Suprapubic skin (tissue), 4 donors: Measurements from ENCODE around the gene TRAPPC2L. TPM values are rescaled to one million over a fixed set of nuclear protein-coding genes. Genes with fewer than 3 reads are reported as not detected.

Source experiments
- DNase-seq, 2 donors: peaks; one replicate each; pipeline ENCODE4 v3.0.0-alpha.2; 2019; ENCODE audit warnings: low spot score in 2 of 2
- H3K27ac ChIP-seq: fragments of 200-600 bp; sonication (generic); one replicate; pipeline ENCODE4 v1.5.1; 2019
- H3K27me3 ChIP-seq: fragments of 200-600 bp; sonication (generic); one replicate; pipeline ENCODE4 v1.5.1; 2019
- H3K36me3 ChIP-seq: fragments of 200-600 bp; sonication (generic); one replicate; pipeline ENCODE4 v1.5.1; 2019
- H3K4me1 ChIP-seq: fragments of 200-600 bp; sonication (generic); one replicate; pipeline ENCODE4 v1.5.1; 2019
- H3K4me3 ChIP-seq: fragments of 200-600 bp; sonication (generic); one replicate; pipeline ENCODE4 v1.5.1; 2019; ENCODE audit warnings: mild to moderate bottlenecking
- H3K9me3 ChIP-seq: fragments of 200-600 bp; sonication (generic); one replicate; pipeline ENCODE4 v1.5.1; 2019
- EP300 ChIP-seq: sonication (generic); formaldehyde crosslinking; IDR thresholded peaks from one replicate; pipeline ENCODE4 v1.6.1; 2017; ENCODE audit warnings: antibody characterized with exemption
- POLR2A ChIP-seq, 2 donors: fragments of 450-650 bp; IDR thresholded peaks; one replicate each; pipeline ENCODE4 v1.6.1; 2017; ENCODE audit warnings: antibody characterized with exemption in 2 of 2, mild to moderate bottlenecking in 2 of 2, moderate library complexity in 2 of 2
- POLR2AphosphoS5 ChIP-seq, 3 donors: sonication (generic); formaldehyde crosslinking; IDR thresholded peaks; one replicate each; pipeline ENCODE4 v1.6.1; 2017; ENCODE audit warnings: antibody characterized with exemption in 3 of 3
- WGBS: methylation state at CpG from one replicate; pipeline ENCODE4 v1.1.5; 2018; 5-methylcytosine and 5-hydroxymethylcytosine counted together
- total RNA-seq, 4 donors: library from RNA; depleted of rRNA; stranded (reverse); fragments of >200 nt; gene quantifications; one replicate each; pipeline ENCODE4 v1.1.0, GENCODE V29; 2016
- TF ChIP-seq, protein P1 (sequence below), 2 donors: fragments of 200-600 bp in 1 of 2; fragments of 450-650 bp in 1 of 2; sonication (generic) in 1 of 2; IDR thresholded peaks; one replicate each; pipeline ENCODE4 v1.5.1; 2016 to 2019; ENCODE audit warnings: antibody characterized with exemption in 2 of 2, mild to moderate bottlenecking in 1 of 2, moderate library complexity in 1 of 2

Gene TRAPPC2L
- total RNA-seq, 4 donors from 2014 or later, result 31.9 to 49.2 (median 36.3) TPM

GRCh38 chr16:88894681-88895300, 37.9 kb downstream of the TRAPPC2L start:
- Histone ChIP-seq H3K4me1 (no peaks in the 10 kb centered on the region), H3K4me3 (no peak overlapping the region), H3K27me3 (peaks cover 10% of the 10 kb centered on the region), H3K36me3 (peaks cover 8% of the 10 kb centered on the region), H3K27ac (no peak overlapping the region), H3K9me3 (no peaks in the 10 kb centered on the region)
- no peak for TF ChIP-seq EP300
- TF ChIP-seq, protein P1, sequence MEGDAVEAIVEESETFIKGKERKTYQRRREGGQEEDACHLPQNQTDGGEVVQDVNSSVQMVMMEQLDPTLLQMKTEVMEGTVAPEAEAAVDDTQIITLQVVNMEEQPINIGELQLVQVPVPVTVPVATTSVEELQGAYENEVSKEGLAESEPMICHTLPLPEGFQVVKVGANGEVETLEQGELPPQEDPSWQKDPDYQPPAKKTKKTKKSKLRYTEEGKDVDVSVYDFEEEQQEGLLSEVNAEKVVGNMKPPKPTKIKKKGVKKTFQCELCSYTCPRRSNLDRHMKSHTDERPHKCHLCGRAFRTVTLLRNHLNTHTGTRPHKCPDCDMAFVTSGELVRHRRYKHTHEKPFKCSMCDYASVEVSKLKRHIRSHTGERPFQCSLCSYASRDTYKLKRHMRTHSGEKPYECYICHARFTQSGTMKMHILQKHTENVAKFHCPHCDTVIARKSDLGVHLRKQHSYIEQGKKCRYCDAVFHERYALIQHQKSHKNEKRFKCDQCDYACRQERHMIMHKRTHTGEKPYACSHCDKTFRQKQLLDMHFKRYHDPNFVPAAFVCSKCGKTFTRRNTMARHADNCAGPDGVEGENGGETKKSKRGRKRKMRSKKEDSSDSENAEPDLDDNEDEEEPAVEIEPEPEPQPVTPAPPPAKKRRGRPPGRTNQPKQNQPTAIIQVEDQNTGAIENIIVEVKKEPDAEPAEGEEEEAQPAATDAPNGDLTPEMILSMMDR (IDR thresholded peaks at IDR 0.05), result no peak
- no peak for TF ChIP-seq POLR2A (IDR thresholded peaks at IDR 0.05)
- TF ChIP-seq POLR2AphosphoS5 (IDR thresholded peaks at IDR 0.05), result no peak
- 79% methylated on average over 10 of the region's 21 CpGs for WGBS
- DNase-seq, result no peak

GRCh38 chr16:88895335-88895734, 38.4 kb downstream of the TRAPPC2L start:
- no peaks in the 10 kb centered on the region for H3K9me3 ChIP-seq
- DNase-seq, result no peak
- peaks cover 8% of the 10 kb centered on the region for H3K36me3 ChIP-seq
- H3K27me3 ChIP-seq, result peaks cover 10% of the 10 kb centered on the region
- no peaks in the 10 kb centered on the region for H3K4me1 ChIP-seq
- 85% methylated on average over 9 of the region's 22 CpGs for WGBS
- no peak overlapping the region for H3K27ac ChIP-seq
- TF ChIP-seq EP300 (no peak), POLR2AphosphoS5 (IDR thresholded peaks at IDR 0.05) (no peak), POLR2A (IDR thresholded peaks at IDR 0.05) (no peak)
- TF ChIP-seq, protein P1 (IDR thresholded peaks at IDR 0.05), result no peak
- H3K4me3 ChIP-seq, result no peak overlapping the region

- DNase-seq, result no peak
- Histone ChIP-seq H3K9me3 (no peaks in the 10 kb centered on the region), H3K4me3 (no peak overlapping the region), H3K36me3 (peaks cover 12% of the 10 kb centered on the region), H3K27me3 (peaks cover 10% of the 10 kb centered on the region), H3K4me1 (no peaks in the 10 kb centered on the region), H3K27ac (no peak overlapping the region)
- 87% methylated on average over 25 of the region's 57 CpGs for WGBS
- TF ChIP-seq, protein P1 (IDR thresholded peaks at IDR 0.05), result no peak
- TF ChIP-seq EP300 (no peak), POLR2A (IDR thresholded peaks at IDR 0.05) (no peak), POLR2AphosphoS5 (IDR thresholded peaks at IDR 0.05) (no peak)
Measured at GRCh38 chr16:88896238-88897070, 39.5 kb downstream of the TRAPPC2L start.

- no peak overlapping the region for H3K27ac ChIP-seq
- no peaks in the 10 kb centered on the region for H3K9me3 ChIP-seq
- TF ChIP-seq, protein P1 (IDR thresholded peaks at IDR 0.05), result no peak
- no peak for TF ChIP-seq EP300
- TF ChIP-seq POLR2A (IDR thresholded peaks at IDR 0.05), result no peak
- no peak for TF ChIP-seq POLR2AphosphoS5 (IDR thresholded peaks at IDR 0.05)
- WGBS, result 79% methylated on average over 25 of the region's 34 CpGs
- H3K27me3 ChIP-seq, result peaks cover 10% of the 10 kb centered on the region
- DNase-seq, result no peak
- no peak overlapping the region for H3K4me3 ChIP-seq
- peaks cover 12% of the 10 kb centered on the region for H3K36me3 ChIP-seq
- H3K4me1 ChIP-seq, result no peaks in the 10 kb centered on the region
Measured at GRCh38 chr16:88897696-88898425, 40.9 kb downstream of the TRAPPC2L start.
